ENCODE data around the gene PLEKHS1. TPM values are rescaled to one million over a fixed set of nuclear protein-coding genes. Genes with fewer than 3 reads are reported as not detected.

PLEKHS1 gene
- total RNA-seq, 2 donors from 2014 or later, result 0.84 to 13.3 TPM

DNA sequence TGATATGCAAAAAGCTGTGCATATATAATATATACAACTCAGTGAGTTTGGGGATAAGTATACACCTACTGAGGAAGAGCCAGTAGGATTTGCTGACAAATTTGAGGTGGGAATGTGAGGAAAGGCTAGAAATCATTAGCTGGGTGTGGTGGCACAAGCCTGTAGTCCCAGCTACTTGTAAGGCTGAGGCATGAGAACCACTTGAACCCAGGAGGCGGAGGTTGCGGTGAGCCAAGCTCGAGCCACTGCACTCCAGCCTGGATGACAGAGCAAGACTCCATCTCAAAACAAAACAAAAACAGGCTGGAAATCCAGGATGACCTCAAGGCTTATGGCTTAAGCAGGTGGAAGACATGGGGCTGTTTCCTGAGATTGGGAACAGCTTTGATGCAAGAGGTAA, 10.6 kb upstream of the PLEKHS1 start:
- H3K4me3 ChIP-seq, result no peak overlapping the region
- no peaks in the 10 kb centered on the region for H3K9me3 ChIP-seq
- intact Hi-C loops (cut with DNase I), result no loop called here
- no peak for DNase-seq
- no peak overlapping the region for H3K27ac ChIP-seq
- no peaks in the 10 kb centered on the region for H3K36me3 ChIP-seq
- no peak overlapping the region for H3K9ac ChIP-seq (ENCODE audit: low read depth in 2 of 2, low read length in 2 of 2)
- TF ChIP-seq CTCF (IDR thresholded peaks at IDR 0.05), result no peak
- H3K27me3 ChIP-seq, result no peaks in the 10 kb centered on the region
- peaks cover 2% of the 10 kb centered on the region for H3K4me1 ChIP-seq

- TF ChIP-seq CTCF (IDR thresholded peaks at IDR 0.05), result no peak
- H3K9me3 ChIP-seq, result no peaks in the 10 kb centered on the region
- H3K36me3 ChIP-seq, result no peaks in the 10 kb centered on the region
- H3K9ac ChIP-seq (ENCODE audit: low read depth in 2 of 2, low read length in 2 of 2), result no peak overlapping the region
- intact Hi-C loops (cut with DNase I), result no loop called here
- H3K4me1 ChIP-seq, result peaks cover 6% of the 10 kb centered on the region
- DNase-seq, result no peak
- no peak overlapping the region for H3K27ac ChIP-seq
- no peaks in the 10 kb centered on the region for H3K27me3 ChIP-seq
- no peak overlapping the region for H3K4me3 ChIP-seq
These were observed 9.0 kb upstream of the PLEKHS1 start for GRCh38 chr10:113742466-113742865.

- DNase-seq, result no peak
- TF ChIP-seq CTCF (IDR thresholded peaks at IDR 0.05), result no peak
- no peak overlapping the region for H3K9ac ChIP-seq (ENCODE audit: low read depth in 2 of 2, low read length in 2 of 2)
- no peak overlapping the region for H3K27ac ChIP-seq
- H3K9me3 ChIP-seq, result no peaks in the 10 kb centered on the region
- H3K4me1 ChIP-seq, result peaks cover 6% of the 10 kb centered on the region
- intact Hi-C loops (cut with DNase I), result no loop called here
- no peaks in the 10 kb centered on the region for H3K36me3 ChIP-seq
- no peak overlapping the region for H3K4me3 ChIP-seq
- H3K27me3 ChIP-seq, result no peaks in the 10 kb centered on the region
These were observed 7.9 kb upstream of the PLEKHS1 start for GRCh38 chr10:113743594-113743993.

DNA sequence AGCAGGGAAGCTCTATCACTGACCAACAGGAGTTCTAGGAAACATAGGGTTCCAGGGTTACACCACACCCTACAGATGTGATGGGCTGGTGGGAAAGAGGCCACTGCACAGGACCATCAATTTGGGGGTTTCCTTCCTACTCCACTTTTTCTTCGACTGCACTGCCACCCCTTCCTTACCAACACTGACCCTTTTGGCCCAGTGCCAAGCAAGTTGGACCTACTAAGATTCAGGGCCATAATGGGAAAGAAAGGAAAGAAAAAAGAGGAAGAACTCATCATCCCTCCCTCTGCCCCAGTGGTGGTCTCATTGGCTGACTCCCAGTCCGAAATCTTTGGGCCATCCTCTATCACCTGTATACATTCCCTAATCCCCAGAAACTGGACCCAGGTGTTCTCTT, 6.1 kb upstream of the PLEKHS1 start:
- no peak for TF ChIP-seq CTCF (IDR thresholded peaks at IDR 0.05)
- no peaks in the 10 kb centered on the region for H3K36me3 ChIP-seq
- H3K27ac ChIP-seq, result peak overlapping the region; percentile 67
- H3K27me3 ChIP-seq, result no peaks in the 10 kb centered on the region
- H3K4me1 ChIP-seq, result peaks cover 10% of the 10 kb centered on the region
- no peaks in the 10 kb centered on the region for H3K9me3 ChIP-seq
- H3K9ac ChIP-seq (ENCODE audit: low read depth in 2 of 2, low read length in 2 of 2), result no peak overlapping the region
- DNase-seq, result no peak
- intact Hi-C loops (cut with DNase I), result no loop called here
- H3K4me3 ChIP-seq, result no peak overlapping the region

- Histone ChIP-seq H3K36me3 (no peaks in the 10 kb centered on the region), H3K4me3 (no peak overlapping the region), H3K27me3 (no peaks in the 10 kb centered on the region), H3K4me1 (peaks cover 16% of the 10 kb centered on the region), H3K27ac (peak overlapping the region; percentile 67), H3K9ac (ENCODE audit: low read depth in 2 of 2, low read length in 2 of 2) (no peak overlapping the region), H3K9me3 (no peaks in the 10 kb centered on the region)
- intact Hi-C loops (cut with DNase I), result no loop called here
- TF ChIP-seq CTCF (IDR thresholded peaks at IDR 0.05), result no peak
- peak; percentile 90 for DNase-seq
These were observed 5.1 kb upstream of the PLEKHS1 start for GRCh38 chr10:113746217-113746957.

Data from colonic mucosa (tissue), 4 donors.